H1 (cell line): ENCODE measurements around the gene OR10J5. TPM values are rescaled to one million over a fixed set of nuclear protein-coding genes. Genes with fewer than 3 reads are reported as not detected.

ENCODE experiments used
- CTCF ChIA-PET: fragments of 300-600 bp; sonication (Branson Sonifier 250); formaldehyde crosslinking; loops from one replicate; lab custom pipeline; 2021; ENCODE audit not compliant: partially characterized antibody; lab: Charles Lee
- POLR2A ChIA-PET: fragments of 300-600 bp; sonication (Branson Sonifier 250); formaldehyde crosslinking; loops from one replicate; lab custom pipeline; 2021; ENCODE audit warnings: inconsistent platforms; ENCODE audit not compliant: partially characterized antibody; lab: Charles Lee
- DNase-seq, 2 experiments: peaks; one replicate each; pipeline versions ENCODE4 v3.0.0 to v3.0.0-alpha.2; 2010 to 2022; ENCODE audit warnings: low spot score in 2 of 2, low read depth in 1 of 2, mixed read lengths in 1 of 2
- FAIRE-seq: peaks from 2 replicates; lab custom pipeline; 2011; peaks lifted over from hg19 to GRCh38; lab: Jason Lieb, UNC
- H2AFZ ChIP-seq: 2 replicates; pipeline ENCODE4 v1.8.1; 2012; ENCODE audit warnings: low read length, inconsistent platforms
- H2AK5ac ChIP-seq: 2 replicates; pipeline ENCODE4 v1.6.1; 2013; ENCODE audit warnings: low read depth, low read length
- H2BK120ac ChIP-seq: replicated peaks from 2 replicates; pipeline ENCODE3; 2013; ENCODE audit warnings: low read depth, low read length, inconsistent platforms
- H2BK12ac ChIP-seq: 2 replicates; pipeline ENCODE4 v1.6.1; 2013; ENCODE audit warnings: low read depth, low read length
- H2BK15ac ChIP-seq: 2 replicates; pipeline ENCODE4 v1.6.1; 2013; ENCODE audit warnings: low read length
- H2BK20ac ChIP-seq: 2 replicates; pipeline ENCODE4 v1.6.1; 2013; ENCODE audit warnings: low read length
- H2BK5ac ChIP-seq: 2 replicates; pipeline ENCODE4 v1.6.1; 2013; ENCODE audit warnings: low read depth, low read length
- H3K14ac ChIP-seq: 2 replicates; pipeline ENCODE4 v1.6.1; 2013; ENCODE audit warnings: inconsistent platforms; ENCODE audit not compliant: insufficient read length
- H3K18ac ChIP-seq: 2 replicates; pipeline ENCODE4 v1.6.1; 2013; ENCODE audit warnings: low read length; ENCODE audit errors: extremely low read depth
- H3K23ac ChIP-seq: 2 replicates; pipeline ENCODE4 v1.6.1; 2013; ENCODE audit warnings: inconsistent platforms; ENCODE audit not compliant: insufficient read length
- H3K23me2 ChIP-seq: 2 replicates; pipeline ENCODE4 v1.6.1; 2013; ENCODE audit warnings: low read depth, low read length
- H3K27ac ChIP-seq: 2 replicates; pipeline ENCODE4 v1.6.1; 2011; ENCODE audit warnings: low read depth, low read length, inconsistent platforms
- H3K27me3 ChIP-seq, 4 experiments: replicated peaks in 1 of 4; 1 replicate in 1 of 4; 2 replicates in 3 of 4; pipeline versions ENCODE4 v1.6.1 to v1.8.1; 2011 to 2013; ENCODE audit warnings: low read length in 3 of 4, mild to moderate bottlenecking in 3 of 4, inconsistent platforms in 2 of 4, mixed read lengths in 2 of 4, moderate library complexity in 1 of 4; ENCODE audit not compliant: control insufficient read depth in 3 of 4, insufficient read depth in 3 of 4; ENCODE audit errors: extremely low read depth in 1 of 4
- H3K36me3 ChIP-seq, 4 experiments: 2 replicates each; pipeline versions ENCODE4 v1.6.1 to v1.8.1; 2011 to 2013; ENCODE audit warnings: mild to moderate bottlenecking in 4 of 4, low read length in 3 of 4, moderate library complexity in 2 of 4, control low read depth in 1 of 4, inconsistent platforms in 1 of 4; ENCODE audit not compliant: insufficient read depth in 4 of 4, control insufficient read depth in 2 of 4
- H3K4ac ChIP-seq: replicated peaks from 2 replicates; pipeline ENCODE3; 2013; ENCODE audit warnings: low read length, low read depth, mixed read lengths, inconsistent platforms; ENCODE audit not compliant: insufficient read length
- H3K4me1 ChIP-seq, 4 experiments: replicated peaks in 1 of 4; 1 replicate in 1 of 4; 2 replicates in 3 of 4; pipeline versions ENCODE4 v1.6.1 to v1.8.1; 2011 to 2013; ENCODE audit warnings: low read length in 3 of 4, inconsistent platforms in 2 of 4, mixed read lengths in 1 of 4; ENCODE audit not compliant: insufficient read depth in 4 of 4, control insufficient read depth in 3 of 4
- H3K4me2 ChIP-seq, 2 experiments: 2 replicates each; pipeline versions ENCODE4 v1.6.1 to v1.8.1; 2011 to 2013; ENCODE audit warnings: low read depth in 2 of 2, low read length in 2 of 2, control low read depth in 1 of 2, inconsistent platforms in 1 of 2, mild to moderate bottlenecking in 1 of 2; ENCODE audit not compliant: insufficient read depth in 1 of 2
- H3K4me3 ChIP-seq, 4 experiments: fragments of 200-600, 300-600 bp in 1 of 4; sonication (generic), shearing (Covaris generic), sonication (Bioruptor Twin) in 1 of 4; 2 replicates each; pipeline versions ENCODE4 v1.5.1 to v1.8.1; 2011 to 2016; ENCODE audit warnings: low read length in 4 of 4, low read depth in 3 of 4, control low read depth in 2 of 4, inconsistent platforms in 2 of 4, mild to moderate bottlenecking in 2 of 4, mixed read lengths in 1 of 4, moderate library complexity in 1 of 4; ENCODE audit not compliant: insufficient read depth in 2 of 4; ENCODE audit errors: extremely low read depth in 1 of 4
- H3K56ac ChIP-seq: replicated peaks from 2 replicates; pipeline ENCODE3; 2013; ENCODE audit warnings: low read depth, mild to moderate bottlenecking, mixed read lengths, low read length, inconsistent platforms; ENCODE audit not compliant: insufficient read length
- H3K79me1 ChIP-seq: 2 replicates; pipeline ENCODE4 v1.6.1; 2013; ENCODE audit warnings: low read depth, low read length, control low read depth
- H3K79me2 ChIP-seq, 2 experiments: 2 replicates each; pipeline versions ENCODE4 v1.6.1 to v1.8.1; 2012 to 2013; ENCODE audit warnings: low read length in 2 of 2, mild to moderate bottlenecking in 2 of 2, inconsistent platforms in 1 of 2; ENCODE audit not compliant: insufficient read depth in 2 of 2, control insufficient read depth in 1 of 2
- H3K9ac ChIP-seq, 4 experiments: replicated peaks in 1 of 4; 1 replicate in 1 of 4; 2 replicates in 3 of 4; pipeline versions ENCODE4 v1.6.1 to v1.8.1; 2011 to 2013; ENCODE audit warnings: low read depth in 3 of 4, low read length in 3 of 4, control low read depth in 2 of 4, mild to moderate bottlenecking in 2 of 4, moderate library complexity in 2 of 4, inconsistent platforms in 1 of 4; ENCODE audit errors: extremely low read depth in 1 of 4
- H3K9me3 ChIP-seq, 2 experiments: 2 replicates each; pipeline versions ENCODE4 v1.6.1 to v1.8.1; 2012 to 2013; ENCODE audit warnings: mild to moderate bottlenecking in 2 of 2, moderate library complexity in 2 of 2, control low read depth in 1 of 2, inconsistent platforms in 1 of 2, low read depth in 1 of 2, low read length in 1 of 2, mixed read lengths in 1 of 2; ENCODE audit not compliant: insufficient read depth in 2 of 2
- H4K20me1 ChIP-seq, 2 experiments: replicated peaks in 1 of 2; 2 replicates each; pipeline versions ENCODE3 to v1.8.1; 2011 to 2013; ENCODE audit warnings: inconsistent platforms in 2 of 2, low read length in 2 of 2, mild to moderate bottlenecking in 1 of 2; ENCODE audit not compliant: insufficient read depth in 2 of 2, control insufficient read depth in 1 of 2
- H4K5ac ChIP-seq: 2 replicates; pipeline ENCODE4 v1.6.1; 2013; ENCODE audit warnings: low read length, low read depth, mixed read lengths, inconsistent platforms; ENCODE audit not compliant: insufficient read length
- H4K8ac ChIP-seq: 2 replicates; pipeline ENCODE4 v1.8.0; 2013; ENCODE audit warnings: mild to moderate bottlenecking, moderate library complexity, low read length, inconsistent platforms; ENCODE audit not compliant: insufficient read depth; ENCODE audit errors: extremely low read depth
- H4K91ac ChIP-seq: replicated peaks from 2 replicates; pipeline ENCODE3; 2013; ENCODE audit warnings: low read length, mixed read lengths, inconsistent platforms; ENCODE audit not compliant: insufficient read length
- BCL11A ChIP-seq, 2 experiments: IDR thresholded peaks; one replicate each; pipeline ENCODE4 v1.6.1; 2011; ENCODE audit warnings: low read depth in 2 of 2, low read length in 2 of 2, mild to moderate bottlenecking in 2 of 2
- HDAC2 ChIP-seq, 2 experiments: fragments of 300-600 bp in 1 of 2; sonication (generic) in 1 of 2; IDR thresholded peaks; 2 replicates each; pipeline ENCODE4 v1.6.1; 2011 to 2012; ENCODE audit warnings: low read depth in 2 of 2, low read length in 2 of 2, mild to moderate bottlenecking in 2 of 2, moderate library complexity in 2 of 2, borderline replicate concordance in 1 of 2, inconsistent platforms in 1 of 2
- JUND ChIP-seq: IDR thresholded peaks from 2 replicates; pipeline ENCODE4 v1.6.1; 2011; ENCODE audit warnings: mild to moderate bottlenecking, improper control_type of control experiment, low read length
- KDM1A ChIP-seq: fragments of 200-600, 300-600 bp; sonication (generic); IDR thresholded peaks from 2 replicates; pipeline ENCODE4 v1.7.1; 2016; ENCODE audit warnings: mild to moderate bottlenecking, low read length, borderline replicate concordance
- KDM5A ChIP-seq: fragments of 200-600 bp; IDR thresholded peaks from 2 replicates; pipeline ENCODE4 v1.7.1; 2012; ENCODE audit warnings: mild to moderate bottlenecking, low read length, inconsistent platforms, mixed read lengths
- PHF8 ChIP-seq: fragments of 200-600 bp; sonication (generic); conservative IDR thresholded peaks from 2 replicates; pipeline ENCODE4 v1.7.1; 2012; ENCODE audit warnings: low read depth, mild to moderate bottlenecking, inconsistent platforms, low read length, moderate library complexity
- RBBP5 ChIP-seq: IDR thresholded peaks from 2 replicates; pipeline ENCODE4 v1.7.1; 2012; ENCODE audit warnings: low read depth, mild to moderate bottlenecking, inconsistent platforms, low read length, moderate library complexity, borderline replicate concordance
- SIRT6 ChIP-seq: IDR thresholded peaks from one replicate; pipeline ENCODE4 v1.7.1; 2012; ENCODE audit warnings: low read length, inconsistent platforms
- SP4 ChIP-seq: IDR thresholded peaks from 2 replicates; pipeline ENCODE4 v1.6.1; 2012; ENCODE audit warnings: low read length, inconsistent platforms
- TAF1 ChIP-seq: IDR thresholded peaks from 2 replicates; pipeline ENCODE4 v1.6.1; 2011; ENCODE audit warnings: mild to moderate bottlenecking, low read depth, low read length
- WGBS, 2 experiments: shearing (Covaris generic) in 1 of 2; methylation state at CpG; one replicate each; pipeline versions ENCODE4 v1.1.6 to v1.1.7; 2013 to 2015; ENCODE audit warnings: low lambda C conversion rate in 2 of 2, mixed read lengths in 2 of 2, inconsistent platforms in 1 of 2, low coverage in 1 of 2, missing lambda C conversion rate in 1 of 2; ENCODE audit not compliant: insufficient replicate concordance in 2 of 2, insufficient coverage in 1 of 2, insufficient read length in 1 of 2; ENCODE audit errors: extremely low coverage in 1 of 2, missing lambda C conversion rate in 1 of 2; 5-methylcytosine and 5-hydroxymethylcytosine counted together
- polyA plus RNA-seq, 7 experiments: library from polyadenylated mRNA; depleted of rRNA in 3 of 7; stranded (reverse) in 5 of 7; unstranded in 2 of 7; fragments of >200 nt in 5 of 7; fragments of 200-250 nt in 2 of 7; gene quantifications; 1 replicate in 5 of 7; 2 replicates in 1 of 7; 4 replicates in 1 of 7; pipeline versions ENCODE4 v1.2.1 to v1.2.3, GENCODE V29; 2011 to 2013; ENCODE audit warnings: missing spikeins in 2 of 7, mixed read lengths in 2 of 7
- total RNA-seq: library from RNA; stranded (reverse); fragmentation: NEBNext Ultra II Directional; extraction: Animal tissue kit (Norgen Biotek cat#: 25700); gene quantifications from 2 replicates; pipeline ENCODE4 v1.2.1, GENCODE V29; 2021

Gene OR10J5
- total and polyA plus RNA-seq, 2 of the 8 experiments (the other 6 are each of a cell fraction or from before 2014, with no cell fraction given) = not detected

- no peaks in the 10 kb centered on the region for H4K20me1 ChIP-seq
- no peaks in the 10 kb centered on the region for H3K36me3 ChIP-seq
- peaks cover 38 to 47% of the 10 kb centered on the region in 2 experiments for H3K9me3 ChIP-seq
- H3K4me2 ChIP-seq = no peak overlapping the region
- H2AFZ ChIP-seq = no peak overlapping the region
- H2BK5ac ChIP-seq = no peak overlapping the region
- H3K9ac ChIP-seq = no peak overlapping the region
- no peak overlapping the region for H3K14ac ChIP-seq
- H3K4me3 ChIP-seq = no peak overlapping the region
- H3K23ac ChIP-seq = no peak overlapping the region
- no peak overlapping the region for H2BK15ac ChIP-seq
- no peak overlapping the region for H3K27ac ChIP-seq
- H2BK20ac ChIP-seq = no peak overlapping the region
- H4K91ac ChIP-seq = no peak overlapping the region
- no peak for FAIRE-seq
- POLR2A ChIA-PET = no interaction called here
- H2BK120ac ChIP-seq = no peak overlapping the region
- H2BK12ac ChIP-seq = no peak overlapping the region
- H3K4ac ChIP-seq = no peak overlapping the region
- H3K56ac ChIP-seq = no peak overlapping the region
- no peak overlapping the region for H3K18ac ChIP-seq
- no peaks in the 10 kb centered on the region for H3K27me3 ChIP-seq
- no peaks in the 10 kb centered on the region for H3K79me2 ChIP-seq
- no peak overlapping the region for H4K8ac ChIP-seq
- no peak for DNase-seq
- TF ChIP-seq HDAC2 (IDR thresholded peaks at IDR 0.05; ENCODE audit: borderline replicate concordance in 1 of 2, low read depth in 2 of 2, low read length in 2 of 2) (no peak), RBBP5 (no peak), KDM5A (no peak), JUND (no peak), BCL11A (IDR thresholded peaks at IDR 0.05; ENCODE audit: low read depth in 2 of 2, low read length in 2 of 2) (no peak), PHF8 (no peak), TAF1 (no peak), SIRT6 (no peak), KDM1A (no peak), SP4 (no peak)
- TF ChIP-seq, all 59 proteins: peak for 0
- Histone ChIP-seq H3K23me2 (no peaks in the 10 kb centered on the region), H4K5ac (no peak overlapping the region), H3K4me1 (no peaks in the 10 kb centered on the region), H3K79me1 (no peaks in the 10 kb centered on the region), H2AK5ac (no peak overlapping the region)
- CTCF ChIA-PET = no interaction called here
- 75% methylated on average over 11 of the region's 11 CpGs; no CpG with 5 or more reads in 1 of the 2 experiments for WGBS, 2 experiments
Observed at GRCh38 chr1:159493354-159493753, 42.5 kb downstream of the OR10J5 start.
